Measurements from ENCODE around the gene SSRP1. TPM values are rescaled to one million over a fixed set of nuclear protein-coding genes. Genes with fewer than 3 reads are reported as not detected.
"Not testable (repeated sequence)": the region's sequence is repeated elsewhere in the genome, so short reads cannot be mapped to it uniquely, and the experiment has no call there.

The SSRP1 gene
- total and polyA plus RNA-seq, 2 of the 4 experiments (the other 2 are of a cell fraction) = 106 to 146 TPM

DNA sequence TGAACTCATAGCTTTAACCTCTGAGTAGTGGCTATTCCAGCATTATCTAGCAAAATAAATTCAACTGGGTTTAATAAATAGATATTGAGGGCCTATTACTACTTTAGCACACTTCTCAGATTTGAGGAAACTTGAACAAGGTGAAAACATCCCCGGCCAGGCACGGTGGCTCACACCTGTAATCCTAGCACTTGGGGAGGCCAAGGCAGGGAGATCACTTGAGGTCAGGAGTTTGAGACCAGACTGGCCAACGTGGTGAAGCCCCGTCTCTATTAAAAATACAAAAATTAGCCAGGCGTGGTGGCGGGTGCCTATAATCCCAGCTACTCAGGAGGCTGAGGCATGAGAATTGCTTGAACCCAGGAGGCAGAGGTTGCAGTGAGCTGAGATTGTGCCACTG lies 1.2 kb upstream of the SSRP1 start:
- dilution Hi-C loops (cut with HindIII; ENCODE audit: low sequenced_read_pairs, unreplicated experiment); POLR2A ChIA-PET (ENCODE audit: unreplicated experiment); H4K5ac ChIP-seq (ENCODE audit: low read depth, low read length); H3K27ac ChIP-seq (ENCODE audit: insufficient read depth, low read length); H4K20me1 ChIP-seq (ENCODE audit: insufficient read depth, low read length); H3K4me2 ChIP-seq (ENCODE audit: low read depth, low read length); H3K23ac ChIP-seq (ENCODE audit: low read depth, low read length); BruUV-seq (replicated peaks); H2BK15ac ChIP-seq (ENCODE audit: low read depth, low read length); H3K56ac ChIP-seq (ENCODE audit: extremely low read depth, insufficient read depth, low read length); intact Hi-C loops (cut with micrococcal nuclease); H4K91ac ChIP-seq (ENCODE audit: insufficient read depth, low read depth, low read length); ATAC-seq (ENCODE audit: low read depth); H3K4me3 ChIP-seq (ENCODE audit: insufficient read depth, low read depth, low read length); H2BK20ac ChIP-seq (ENCODE audit: low read depth, low read length); H3K14ac ChIP-seq (replicated peaks; ENCODE audit: low read depth, low read length); DNase-seq; H2BK120ac ChIP-seq (ENCODE audit: low read depth, low read length); H2BK5ac ChIP-seq (ENCODE audit: low read depth, low read length, poor library complexity, severe bottlenecking); H3K4me1 ChIP-seq (ENCODE audit: control insufficient read depth, insufficient read depth, low read length); H2AK9ac ChIP-seq (replicated peaks; ENCODE audit: low read depth, low read length, poor library complexity); in situ Hi-C loops (cut with MboI; ENCODE audit: low sequenced_read_pairs); H3K18ac ChIP-seq (ENCODE audit: low read depth, low read length); H2AFZ ChIP-seq (replicated peaks; ENCODE audit: low read length, poor library complexity); H3K9me3 ChIP-seq (ENCODE audit: control insufficient read depth, insufficient read depth, low read length); H3K9ac ChIP-seq (ENCODE audit: low read depth, low read length); H3K4ac ChIP-seq (ENCODE audit: low read depth, low read length); H2AK5ac ChIP-seq (ENCODE audit: low read depth, low read length): not testable (repeated sequence)
- Histone ChIP-seq H3K27me3 (ENCODE audit: control insufficient read depth, insufficient read depth, low read length) (peaks cover 31% of the 10 kb centered on the region), H4K8ac (ENCODE audit: low read depth in 2 of 2, low read length in 2 of 2) (peak overlapping the region; percentile 85 to 99; a peak in 3 of 4 replicates), H3K36me3 (ENCODE audit: control insufficient read depth, insufficient read depth, low read length) (peaks cover 19% of the 10 kb centered on the region), H3K9me1 (ENCODE audit: insufficient read depth, low read length) (peaks cover 14% of the 10 kb centered on the region), H3K79me1 (ENCODE audit: low read depth in 1 of 2, low read length in 2 of 2) (peaks cover 31 to 43% of the 10 kb centered on the region in 2 experiments)
- CTCF ChIA-PET = interaction anchor here (2.4 kb wide), 1 partner anchor 9 kb away, joined by 10 read pairs; no protein-coding TSS in a partner anchor
- WGBS, 2 experiments (ENCODE audit: extremely low coverage in 2 of 2, insufficient read length in 1 of 2) = 90% methylated on average over 2 of the region's 6 CpGs; no CpG with 5 or more reads in 1 of the 2 experiments
